DMS153 treated with DMSO at 0.1 percent for 48 hours (cell line): ENCODE data around the gene SRBD1.

Experiments
- DNase-seq: peaks from one replicate; lab custom pipeline; 2025; ENCODE audit not compliant: unreplicated experiment; lab: John Stamatoyannopoulos, UW

The SRBD1 gene

DNA sequence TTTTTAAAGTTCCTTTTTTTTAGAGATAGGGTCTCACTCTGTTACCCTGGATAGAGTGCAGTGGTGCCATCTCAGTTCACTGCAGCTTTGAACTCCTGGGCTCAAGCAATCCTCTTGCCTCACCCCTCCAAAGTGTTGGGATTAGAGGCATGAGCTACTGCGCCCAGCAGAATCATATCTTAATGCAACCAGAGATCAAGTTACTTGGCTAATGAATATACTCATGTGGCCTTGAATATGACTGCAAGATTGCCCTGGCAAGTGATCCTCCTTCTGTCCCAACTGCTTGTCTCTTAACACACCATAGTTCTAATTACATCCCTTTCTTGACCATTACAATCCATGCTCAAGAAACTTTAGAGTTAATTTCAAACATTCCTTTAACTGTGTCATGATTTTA is 133.5 kb downstream of the SRBD1 start:
- DNase-seq, result no peak

DNA sequence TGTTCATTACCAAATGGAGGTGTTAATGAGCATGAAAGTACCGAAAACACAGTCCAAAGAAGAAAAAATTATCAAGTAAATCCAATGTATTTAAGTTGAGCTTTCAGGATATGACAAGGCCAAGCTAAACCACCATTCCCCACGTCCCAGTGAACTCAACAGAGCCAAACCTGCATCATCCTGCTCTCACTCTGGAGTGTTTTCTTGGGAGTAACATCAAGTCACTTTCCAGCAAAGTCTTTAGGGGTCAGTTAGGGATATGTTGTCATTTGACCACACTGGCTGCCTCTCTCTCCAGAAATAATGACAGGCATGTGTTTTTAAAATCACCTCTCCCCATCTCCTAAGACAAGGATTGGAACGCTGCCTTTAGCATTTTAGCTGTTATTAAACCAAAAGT is 140.5 kb downstream of the SRBD1 start:
- DNase-seq, result no peak

DNA sequence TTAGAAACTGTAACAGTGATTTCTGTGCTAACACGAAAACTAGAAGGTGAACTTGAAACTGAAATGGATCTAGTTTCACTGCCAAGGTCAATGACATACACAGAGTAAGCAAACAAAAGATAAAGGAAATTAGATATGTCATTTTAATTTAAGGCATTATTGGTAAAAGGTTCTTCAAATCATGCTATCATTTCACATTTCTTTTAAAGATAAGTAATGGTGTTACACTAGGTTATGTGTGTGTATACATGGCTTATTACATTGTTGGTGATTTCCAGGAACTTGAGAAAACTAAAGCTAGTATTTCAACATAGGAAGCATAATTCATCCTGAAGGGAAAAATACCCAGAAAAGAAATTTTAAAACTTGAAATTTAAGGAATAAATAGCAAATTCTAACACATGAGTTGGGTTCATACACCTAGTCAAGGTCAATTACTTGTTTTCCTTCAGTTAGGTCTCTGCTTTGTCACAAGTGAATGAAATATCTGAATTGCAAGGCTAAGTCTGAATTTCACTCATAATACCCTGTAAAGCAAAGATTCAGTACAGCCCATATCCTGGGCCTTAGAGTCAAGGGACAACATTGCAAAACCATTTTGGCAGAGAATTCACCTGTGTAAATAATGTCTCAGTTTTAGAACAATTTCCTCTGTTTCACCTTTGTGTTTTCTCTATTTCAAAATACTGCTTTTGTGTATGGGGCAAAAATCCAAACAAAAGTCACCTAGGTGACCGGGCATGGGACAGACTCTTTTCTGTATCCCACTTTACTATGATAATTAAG is 141.6 kb downstream of the SRBD1 start:
- peak; percentile 79 for DNase-seq

DNA sequence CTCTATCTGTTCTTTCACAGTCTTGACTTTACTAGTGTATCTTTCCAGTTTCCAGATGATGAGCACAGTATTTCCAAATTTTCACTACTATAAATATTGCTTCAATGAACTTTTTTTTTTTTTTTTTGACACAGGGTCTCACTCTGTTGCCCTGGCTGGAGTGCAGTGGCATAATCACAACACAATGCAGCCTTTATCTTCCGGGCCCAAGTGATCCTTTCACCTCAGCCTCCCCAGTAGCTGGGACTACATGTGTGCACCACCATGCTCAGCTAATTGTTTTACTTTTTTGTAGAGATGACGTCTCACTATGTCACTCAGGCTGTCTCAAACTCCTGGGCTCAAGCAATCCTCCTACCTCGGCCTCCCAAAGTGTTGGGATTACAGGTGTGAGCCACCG is 142.8 kb downstream of the SRBD1 start:
- no peak for DNase-seq

DNA sequence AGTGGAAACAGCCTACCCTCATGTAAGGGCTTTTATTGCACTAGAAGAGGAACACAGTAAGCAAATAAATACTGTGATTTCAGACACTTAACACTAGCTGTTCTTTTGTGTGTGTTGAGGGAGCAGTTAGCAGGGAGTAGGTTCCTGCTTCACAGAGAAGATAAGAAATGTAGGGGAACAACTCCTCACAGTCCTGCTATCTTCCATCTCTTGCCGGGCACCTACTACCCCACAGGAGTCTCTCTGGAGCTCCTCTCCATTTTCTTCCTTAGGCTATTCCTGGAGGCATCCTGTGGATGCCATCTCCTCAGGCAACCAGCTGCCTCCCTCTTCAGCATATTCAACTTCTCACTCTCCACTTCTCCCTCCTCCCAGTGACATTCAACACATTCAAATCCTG is 145.0 kb downstream of the SRBD1 start:
- peak; percentile 15 for DNase-seq

DNA sequence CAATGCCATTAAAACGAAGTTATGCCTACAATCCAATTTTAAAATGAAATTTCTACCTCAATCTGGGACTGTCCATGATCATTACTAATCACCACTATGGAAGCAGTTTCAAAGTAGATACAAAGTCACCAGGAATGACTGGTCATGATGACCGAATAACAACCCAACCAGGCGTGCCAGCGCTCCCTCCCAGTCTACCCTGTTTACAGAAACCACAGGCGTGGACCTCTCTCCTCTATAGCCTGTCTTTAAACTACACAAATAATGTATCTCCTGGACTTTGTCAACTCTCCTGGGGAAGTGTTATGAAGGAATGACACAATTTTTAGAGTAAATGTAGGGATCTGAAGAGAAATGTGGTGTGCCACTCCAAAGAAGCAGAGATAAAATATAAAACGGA is 150.2 kb downstream of the SRBD1 start:
- DNase-seq, result no peak

DNA sequence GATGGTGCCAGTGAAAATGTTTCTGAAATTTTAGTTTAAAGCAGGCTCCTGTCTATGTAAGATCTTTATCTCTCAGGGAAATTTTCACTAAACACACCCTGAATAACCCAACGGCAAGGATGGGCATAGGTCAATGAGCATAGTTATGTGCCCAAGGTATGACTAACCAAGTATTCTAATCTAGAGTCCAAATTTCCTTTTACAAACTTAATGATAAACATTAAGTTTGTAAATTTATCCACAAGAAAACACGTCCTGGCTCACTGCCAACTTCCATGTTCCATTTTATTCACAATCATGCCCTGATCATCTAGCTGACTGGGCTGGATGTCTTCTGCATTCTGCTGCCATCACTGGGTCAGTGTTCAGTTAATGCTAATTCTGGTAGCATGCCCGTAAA is 151.2 kb downstream of the SRBD1 start:
- DNase-seq, result no peak

DNA sequence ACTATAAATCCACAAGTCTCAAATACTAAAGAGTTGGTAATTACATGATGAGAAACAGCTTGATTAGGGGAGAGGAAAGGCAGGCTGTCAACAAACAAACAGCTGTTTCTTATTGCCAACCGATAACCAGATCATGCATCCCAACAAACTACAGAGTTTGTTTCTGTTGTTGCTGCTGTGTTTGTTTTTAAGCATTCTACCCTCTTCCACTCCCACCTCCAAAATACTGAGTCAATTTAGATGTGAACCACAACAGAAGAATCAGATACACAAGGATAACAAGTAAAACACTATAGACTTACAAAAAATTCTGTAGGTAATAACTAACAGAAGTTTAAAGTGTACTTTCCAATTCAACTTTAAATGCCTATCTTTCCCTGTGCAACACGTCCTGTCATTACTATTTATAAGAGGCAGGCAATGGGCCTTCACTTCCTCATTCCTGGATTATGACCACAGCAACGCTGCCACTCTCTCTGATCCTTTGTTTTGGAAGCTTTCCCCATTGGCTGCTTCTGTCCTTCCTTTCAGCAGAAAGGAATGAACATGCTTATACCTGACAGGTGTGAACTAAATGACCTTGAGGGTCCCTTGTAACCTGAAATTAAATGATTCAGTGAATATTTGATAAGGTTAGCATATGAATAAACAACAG is 152.0 kb downstream of the SRBD1 start:
- DNase-seq, result peak; percentile 76

DNA sequence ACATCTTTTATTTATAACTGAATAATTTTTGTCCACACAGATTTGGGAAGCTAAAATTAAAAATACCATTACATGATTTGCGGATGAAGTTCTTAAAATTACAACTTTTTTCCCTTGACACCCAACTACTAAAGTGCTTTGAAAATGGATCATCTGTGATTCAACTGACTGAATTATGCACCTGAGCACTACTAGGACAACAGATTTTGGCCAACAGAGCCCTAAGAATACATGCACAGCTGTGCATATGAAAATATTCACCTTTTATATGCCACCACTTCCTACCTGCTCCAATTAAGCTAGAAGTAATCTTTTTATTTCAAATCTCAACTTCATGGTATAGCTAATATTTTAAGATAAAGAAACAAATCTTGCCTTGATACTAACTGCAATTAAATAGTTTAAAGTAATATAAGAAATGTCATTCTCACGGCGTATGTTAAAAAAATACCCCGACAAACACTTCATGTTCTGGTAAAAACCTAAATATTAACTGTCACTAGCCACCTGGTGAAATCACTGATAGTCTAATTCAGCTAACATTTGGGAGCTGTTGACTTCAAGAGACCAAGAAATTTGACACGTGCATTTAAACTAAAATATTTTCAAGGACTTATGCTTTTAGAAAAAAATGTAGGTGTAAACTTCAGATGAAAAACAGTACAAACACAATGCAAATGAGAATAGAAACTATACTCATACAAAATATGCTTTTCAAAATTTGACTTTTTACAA is 153.7 kb downstream of the SRBD1 start:
- DNase-seq, result no peak

DNA sequence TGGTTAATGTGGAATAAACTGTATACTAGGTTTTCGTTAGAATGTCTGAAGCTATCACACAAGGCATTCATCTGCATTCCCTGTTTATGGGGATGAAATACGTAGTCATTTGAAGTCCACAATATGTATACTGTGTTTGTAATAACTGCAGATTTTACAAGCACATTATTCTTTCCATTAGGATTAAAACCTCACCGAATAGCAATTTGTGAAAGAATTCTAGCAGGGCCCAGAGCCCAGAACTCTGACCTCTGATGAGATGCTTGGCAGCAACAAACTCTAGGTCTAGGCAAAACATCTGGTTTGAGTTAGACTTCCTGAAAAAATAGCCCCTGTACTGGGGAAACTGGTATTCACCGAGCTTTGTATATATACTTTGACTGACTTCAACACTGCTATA is 158.2 kb downstream of the SRBD1 start:
- DNase-seq, result no peak

DNA sequence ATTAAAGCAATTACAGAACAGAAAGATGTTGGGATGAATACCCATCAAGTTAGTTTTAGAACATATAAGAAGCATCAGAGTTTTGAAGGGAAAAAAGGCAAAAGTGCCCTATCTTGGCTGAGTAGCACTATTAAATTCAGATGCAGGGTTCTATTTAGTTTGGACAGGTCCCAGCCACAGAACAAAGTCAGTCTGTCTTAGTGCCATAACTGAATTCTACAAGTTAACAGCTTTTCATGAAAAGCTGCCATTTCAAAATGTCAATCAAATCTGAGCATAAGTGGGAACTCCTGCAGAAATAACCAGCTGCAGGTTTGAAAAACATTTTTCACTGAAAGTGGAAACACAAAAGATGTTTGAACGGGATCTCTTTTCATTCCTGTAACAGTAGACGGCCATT is 160.4 kb downstream of the SRBD1 start:
- DNase-seq, result no peak

DNA sequence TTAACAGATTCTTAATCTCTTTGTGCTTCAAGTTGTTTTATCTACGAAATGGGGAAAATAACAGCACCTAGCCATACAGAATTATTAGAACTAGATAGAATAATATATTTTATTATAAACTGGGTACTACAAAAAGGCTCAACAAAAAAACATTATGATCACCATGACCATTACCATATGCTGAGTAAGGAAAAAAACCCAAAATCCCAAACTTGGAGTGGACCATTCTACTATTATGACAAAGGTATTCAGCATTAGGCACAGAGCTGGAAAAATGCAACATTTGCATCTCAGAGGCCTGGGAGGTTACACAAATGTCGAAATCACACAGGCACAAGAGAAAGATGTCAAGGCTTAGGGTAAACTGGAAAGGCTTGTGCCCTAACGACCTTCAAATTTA is 162.8 kb downstream of the SRBD1 start:
- DNase-seq, result no peak

DNA sequence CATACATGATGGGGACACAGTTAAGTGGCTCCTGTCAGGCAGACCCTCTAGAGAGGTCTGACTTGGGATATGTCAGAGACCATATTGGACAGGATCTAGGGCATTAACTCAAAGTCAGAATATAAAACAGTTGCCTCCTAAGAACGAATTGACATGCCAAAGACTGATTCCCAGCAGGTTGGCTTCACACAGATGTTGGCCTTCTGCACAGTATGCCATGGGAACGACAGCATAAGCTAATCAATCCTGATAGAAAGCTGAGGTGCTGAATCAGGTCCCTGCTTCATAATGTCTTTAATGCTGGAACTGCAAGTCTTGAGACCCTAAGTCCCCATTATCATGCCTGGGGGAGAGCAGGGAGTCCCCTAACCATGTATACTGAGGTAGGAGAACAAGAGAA is 165.1 kb downstream of the SRBD1 start:
- no peak for DNase-seq

DNA sequence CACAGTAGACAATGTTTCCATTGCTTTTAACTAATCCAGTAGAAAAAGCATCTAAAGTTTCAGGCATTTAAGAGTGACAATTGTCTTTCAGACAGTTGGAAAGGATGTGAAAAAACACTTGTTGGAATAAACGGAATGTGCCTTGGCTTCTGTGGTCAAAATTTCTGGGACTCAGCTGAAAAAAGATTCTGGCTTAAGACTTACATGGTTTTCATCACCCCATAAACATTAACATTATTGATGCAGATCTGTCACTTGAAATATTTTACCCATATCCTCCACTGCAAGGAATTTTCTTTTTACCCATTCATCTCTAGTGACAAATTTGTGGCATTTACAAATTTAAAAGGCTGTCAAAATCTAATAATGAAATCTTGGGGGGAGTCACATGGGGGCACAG is 166.0 kb downstream of the SRBD1 start:
- no peak for DNase-seq

DNA sequence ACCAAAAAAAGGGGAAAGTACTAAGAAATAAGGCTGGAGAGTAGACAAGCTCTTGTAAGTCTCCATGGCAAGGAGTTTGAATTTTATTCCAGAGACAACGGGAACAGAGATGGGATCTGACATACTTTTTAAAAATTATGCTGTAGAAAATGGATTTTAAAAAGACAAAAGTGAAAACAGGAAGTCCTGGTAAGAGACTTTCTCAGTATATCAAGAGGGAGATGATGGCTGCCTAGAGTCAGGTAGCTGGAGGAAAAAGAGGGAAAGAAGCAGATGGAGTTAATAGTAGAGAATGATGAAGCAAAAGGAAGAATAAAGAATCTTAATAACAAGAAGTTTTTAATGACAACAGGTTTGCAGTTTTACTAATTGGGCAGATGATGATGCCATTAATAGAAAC is 168.1 kb downstream of the SRBD1 start:
- no peak for DNase-seq

DNA sequence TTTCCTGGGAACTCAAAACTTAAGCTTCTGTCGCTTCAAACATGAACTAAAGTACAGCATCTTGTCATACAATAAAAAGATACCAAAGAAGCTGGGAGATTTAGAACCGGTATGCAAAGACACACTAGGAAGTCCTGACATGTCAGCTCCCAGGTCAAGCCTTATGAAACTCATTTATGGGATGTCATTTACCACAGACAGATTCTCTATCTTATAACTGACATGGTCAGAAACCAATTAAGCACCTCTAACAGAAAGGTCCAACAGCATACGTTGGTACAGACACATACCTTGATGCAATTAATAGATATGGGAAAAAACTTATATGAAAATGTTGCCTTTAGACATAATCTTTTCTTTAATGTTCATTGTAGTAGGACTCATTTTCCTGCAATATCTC is 169.0 kb downstream of the SRBD1 start:
- no peak for DNase-seq

DNA sequence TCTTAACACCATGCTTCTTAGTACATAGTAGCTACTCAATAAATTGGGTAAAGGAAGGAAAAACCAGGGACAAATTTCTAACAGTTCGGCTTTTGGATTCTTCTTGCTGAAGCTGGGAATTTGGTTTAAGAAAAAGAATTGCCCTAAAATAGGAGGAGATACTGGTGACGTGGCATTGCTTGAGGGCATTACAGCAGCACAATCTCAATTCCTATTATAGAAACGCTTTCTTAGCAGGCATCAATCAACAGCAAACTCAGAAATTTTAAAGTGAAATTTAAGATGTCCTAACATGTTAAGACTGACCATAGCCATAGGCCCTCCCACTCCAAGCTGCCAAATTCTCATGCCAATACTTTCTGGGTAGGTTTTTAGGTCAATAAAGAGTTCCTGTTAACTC is 169.5 kb downstream of the SRBD1 start:
- DNase-seq, result no peak

DNA sequence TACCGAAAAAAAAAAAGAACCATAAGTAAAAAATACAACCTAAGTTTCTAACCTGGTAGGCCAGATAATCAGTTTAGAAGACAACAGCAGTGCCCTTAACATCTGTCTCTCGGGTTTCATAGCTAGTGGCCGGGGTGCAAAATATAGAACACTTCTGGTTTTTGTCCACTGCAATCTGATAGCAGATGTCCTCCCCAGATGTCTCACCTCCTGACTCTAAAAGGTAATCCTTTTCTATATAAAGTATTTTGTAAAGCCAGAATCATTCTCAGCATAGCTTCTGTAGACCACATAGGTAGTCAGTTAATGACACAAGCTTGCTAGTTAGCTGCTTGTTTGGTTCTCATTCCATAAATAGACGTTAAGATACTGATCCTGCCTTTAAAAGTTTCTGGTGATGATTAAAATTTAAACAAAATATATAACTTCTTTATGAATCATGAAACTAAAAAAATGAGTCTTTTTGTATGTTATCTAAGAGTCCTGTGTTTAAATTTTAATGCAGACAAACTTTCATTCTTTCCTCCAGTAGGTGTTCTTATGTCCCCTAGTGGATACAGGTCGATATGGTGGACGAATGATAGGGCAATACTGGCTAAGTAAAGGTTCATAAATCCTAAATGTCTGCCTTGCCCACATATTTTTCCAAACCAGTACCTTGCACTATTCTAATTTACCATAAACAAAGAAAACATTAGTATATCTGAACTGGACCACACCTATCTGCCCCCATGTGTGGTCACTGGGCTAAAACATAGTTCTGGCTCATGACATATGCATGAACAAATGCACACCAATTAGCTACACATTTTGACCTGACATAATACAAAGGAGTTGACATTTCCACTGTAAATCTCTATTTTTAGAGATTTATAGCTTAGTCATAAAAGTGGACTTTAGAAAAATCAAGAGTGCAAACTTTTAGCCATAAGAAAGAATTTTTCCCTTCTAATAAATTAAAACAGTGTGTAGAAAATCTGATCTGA is 171.0 kb downstream of the SRBD1 start:
- DNase-seq, result no peak

DNA sequence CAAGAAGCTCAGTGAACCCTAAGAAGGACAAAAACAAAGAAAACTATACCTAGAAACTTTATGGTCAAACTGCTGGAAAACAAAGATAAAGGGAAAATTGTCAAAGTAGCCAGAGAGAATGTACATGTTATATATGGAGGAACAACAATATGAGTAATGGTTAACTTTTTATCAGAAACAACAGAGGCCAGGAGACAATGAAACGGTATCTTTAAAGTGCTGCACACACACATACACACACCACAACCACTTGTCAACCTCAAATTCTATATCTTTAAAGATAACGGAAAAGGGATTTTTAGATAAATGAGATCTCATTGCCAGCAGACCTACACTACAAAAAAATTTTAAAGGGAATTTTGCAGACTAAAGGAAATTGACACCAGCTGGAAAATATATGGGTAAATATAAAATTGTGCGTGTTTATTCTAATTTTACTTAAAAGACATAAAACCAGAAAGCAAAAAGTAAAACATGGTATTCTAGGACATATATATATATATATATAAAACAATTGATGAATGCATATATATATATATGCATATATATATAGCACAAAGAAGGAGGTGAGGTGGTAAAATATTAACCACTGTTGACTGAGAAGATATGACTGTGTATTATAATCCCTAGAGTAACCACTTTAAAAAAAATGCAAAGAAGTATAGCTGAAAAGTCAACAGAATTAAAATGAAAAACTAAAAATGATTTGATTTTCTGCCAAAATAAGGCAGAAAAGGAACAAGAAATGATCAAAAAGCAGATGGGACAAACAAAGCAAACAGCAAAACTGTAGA is 172.0 kb downstream of the SRBD1 start:
- DNase-seq, result no peak

DNA sequence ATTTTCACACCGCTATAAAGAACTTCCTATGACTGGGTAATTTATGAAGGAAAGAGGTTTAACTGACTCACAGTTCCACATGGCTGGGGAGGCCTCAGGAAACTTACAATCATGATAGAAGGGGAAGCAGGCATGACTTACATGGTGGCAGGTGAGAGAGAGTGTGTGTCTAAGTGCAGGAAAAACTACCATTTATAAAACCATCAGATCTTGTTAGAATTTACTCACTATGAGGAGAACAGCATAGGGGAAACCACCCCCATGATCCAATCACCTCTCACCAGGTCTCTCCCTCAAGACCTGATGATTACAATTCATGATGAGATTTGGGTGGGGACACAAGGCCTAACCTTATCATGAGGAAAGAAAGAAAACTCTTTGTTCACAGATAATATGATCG is 174.6 kb downstream of the SRBD1 start:
- DNase-seq, result no peak
